SU-DHL-6 (cell line): ENCODE results near the gene ANTXRL.

Source experiments
- H2AFZ ChIP-seq: fragments of 200-600 bp; sonication (generic); 2 replicates; pipeline ENCODE4 v1.6.1; 2014; ENCODE audit warnings: low read depth, mild to moderate bottlenecking, moderate library complexity, mixed read lengths, antibody characterized with exemption, low read length; ENCODE audit not compliant: severe bottlenecking
- H3F3A ChIP-seq: fragments of 200-600 bp; shearing (Covaris generic); 2 replicates; pipeline ENCODE4 v1.6.0; 2016; ENCODE audit warnings: antibody characterized with exemption, mild to moderate bottlenecking; ENCODE audit not compliant: insufficient read depth
- H3K27ac ChIP-seq: fragments of 200-600 bp; sonication (generic); 2 replicates; pipeline ENCODE4 v1.5.1; 2016; ENCODE audit warnings: low read depth, mild to moderate bottlenecking, low read length, moderate library complexity, mixed read lengths
- H3K27me3 ChIP-seq: fragments of 200-600 bp; sonication (generic), shearing (Covaris generic); 2 replicates; pipeline ENCODE4 v1.6.0; 2014; ENCODE audit warnings: mild to moderate bottlenecking, low read length
- H3K36me3 ChIP-seq: fragments of 200-600 bp; sonication (generic); 2 replicates; pipeline ENCODE4 v1.6.1; 2014; ENCODE audit warnings: mild to moderate bottlenecking, low read length, mixed read lengths
- H3K4me2 ChIP-seq: fragments of 300-600, 200-600 bp; shearing (Covaris generic), sonication (generic); 2 replicates; pipeline ENCODE4 v1.6.0; 2014; ENCODE audit warnings: low read length, low read depth, mild to moderate bottlenecking; ENCODE audit not compliant: poor library complexity, severe bottlenecking
- H3K4me3 ChIP-seq: fragments of 200-600 bp; sonication (generic); 2 replicates; pipeline ENCODE4 v1.5.1; 2014; ENCODE audit warnings: antibody characterized with exemption, low read length, mild to moderate bottlenecking, mixed read lengths; ENCODE audit not compliant: insufficient read depth, poor library complexity, severe bottlenecking
- H3K79me2 ChIP-seq: fragments of 200-600 bp; sonication (generic); 2 replicates; pipeline ENCODE4 v1.6.1; 2014; ENCODE audit warnings: mild to moderate bottlenecking, low read length, moderate library complexity; ENCODE audit not compliant: insufficient read depth
- H3K9ac ChIP-seq: fragments of 200-600 bp; sonication (generic); 2 replicates; pipeline ENCODE4 v1.7.0; 2014; ENCODE audit warnings: mild to moderate bottlenecking, low read length
- H3K9me2 ChIP-seq: fragments of 200-600 bp; sonication (generic); replicated peaks from 2 replicates; pipeline ENCODE4 v1.6.1; 2014; ENCODE audit warnings: low read length; ENCODE audit not compliant: insufficient read depth
- H3K9me3 ChIP-seq: fragments of 200-600 bp; sonication (generic); 2 replicates; pipeline ENCODE4 v1.6.1; 2014; ENCODE audit warnings: low read length, mixed read lengths; ENCODE audit not compliant: insufficient read depth
- H4K20me1 ChIP-seq: fragments of 200-600 bp; sonication (generic); 2 replicates; pipeline ENCODE4 v1.6.1; 2014; ENCODE audit warnings: low read depth, mild to moderate bottlenecking, antibody characterized with exemption, low read length, moderate library complexity, mixed read lengths
- EZH2phosphoT487 ChIP-seq: fragments of 200-600 bp; sonication (generic), shearing (Covaris generic); conservative IDR thresholded peaks from 2 replicates; pipeline ENCODE4 v1.6.1; 2018; ENCODE audit warnings: mild to moderate bottlenecking, antibody characterized with exemption, low read length, moderate library complexity, mixed read lengths
- TF ChIP-seq, protein P1 (sequence below): fragments of 200-600 bp; sonication (generic); IDR thresholded peaks from one replicate; pipeline ENCODE4 v1.5.1; 2017; ENCODE audit warnings: antibody characterized with exemption, mild to moderate bottlenecking, low read length, moderate library complexity; ENCODE audit not compliant: insufficient read depth, poor library complexity, severe bottlenecking

Gene ANTXRL

GRCh38 chr10:46284286-46285229 is 2.2 kb upstream of the ANTXRL start:
- TF ChIP-seq EZH2phosphoT487, result no peak
- TF ChIP-seq, protein P1, sequence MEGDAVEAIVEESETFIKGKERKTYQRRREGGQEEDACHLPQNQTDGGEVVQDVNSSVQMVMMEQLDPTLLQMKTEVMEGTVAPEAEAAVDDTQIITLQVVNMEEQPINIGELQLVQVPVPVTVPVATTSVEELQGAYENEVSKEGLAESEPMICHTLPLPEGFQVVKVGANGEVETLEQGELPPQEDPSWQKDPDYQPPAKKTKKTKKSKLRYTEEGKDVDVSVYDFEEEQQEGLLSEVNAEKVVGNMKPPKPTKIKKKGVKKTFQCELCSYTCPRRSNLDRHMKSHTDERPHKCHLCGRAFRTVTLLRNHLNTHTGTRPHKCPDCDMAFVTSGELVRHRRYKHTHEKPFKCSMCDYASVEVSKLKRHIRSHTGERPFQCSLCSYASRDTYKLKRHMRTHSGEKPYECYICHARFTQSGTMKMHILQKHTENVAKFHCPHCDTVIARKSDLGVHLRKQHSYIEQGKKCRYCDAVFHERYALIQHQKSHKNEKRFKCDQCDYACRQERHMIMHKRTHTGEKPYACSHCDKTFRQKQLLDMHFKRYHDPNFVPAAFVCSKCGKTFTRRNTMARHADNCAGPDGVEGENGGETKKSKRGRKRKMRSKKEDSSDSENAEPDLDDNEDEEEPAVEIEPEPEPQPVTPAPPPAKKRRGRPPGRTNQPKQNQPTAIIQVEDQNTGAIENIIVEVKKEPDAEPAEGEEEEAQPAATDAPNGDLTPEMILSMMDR, result no peak
- Histone ChIP-seq H3K9me3 (no peaks in the 10 kb centered on the region), H2AFZ (peak overlapping the region; percentile 83), H3K79me2 (no peaks in the 10 kb centered on the region), H3K4me3 (peak overlapping the region; percentile 65), H3K9me2 (no peaks in the 10 kb centered on the region), H3K9ac (peak overlapping the region; percentile 62), H3K4me2 (peak overlapping the region; percentile 66), H4K20me1 (no peaks in the 10 kb centered on the region), H3K27ac (no peak overlapping the region), H3K27me3 (no peaks in the 10 kb centered on the region), H3F3A (0 out of 2 replicates have a peak, but pooled peaks cover under 1% of the 10 kb centered on the region), H3K36me3 (no peaks in the 10 kb centered on the region)

GRCh38 chr10:46285300-46285699 is 1.5 kb upstream of the ANTXRL start:
- Histone ChIP-seq H3K9ac (peak overlapping the region; percentile 62), H4K20me1 (no peaks in the 10 kb centered on the region), H2AFZ (peak overlapping the region; percentile 83), H3K4me3 (peak overlapping the region; percentile 65), H3K27me3 (no peaks in the 10 kb centered on the region), H3K9me3 (no peaks in the 10 kb centered on the region), H3F3A (no peaks in the 10 kb centered on the region), H3K27ac (no peak overlapping the region), H3K9me2 (no peaks in the 10 kb centered on the region), H3K36me3 (no peaks in the 10 kb centered on the region), H3K4me2 (peak overlapping the region; percentile 66), H3K79me2 (no peaks in the 10 kb centered on the region)
- no peak for TF ChIP-seq EZH2phosphoT487
- TF ChIP-seq, protein P1, result no peak

- H3K27me3 ChIP-seq, result no peaks in the 10 kb centered on the region
- H3K27ac ChIP-seq, result no peak overlapping the region
- no peaks in the 10 kb centered on the region for H3K9me2 ChIP-seq
- no peak overlapping the region for H3K9ac ChIP-seq
- H3K4me2 ChIP-seq, result no peak overlapping the region
- no peak overlapping the region for H2AFZ ChIP-seq
- no peaks in the 10 kb centered on the region for H4K20me1 ChIP-seq
- H3K4me3 ChIP-seq, result no peak overlapping the region
- no peaks in the 10 kb centered on the region for H3F3A ChIP-seq
- no peaks in the 10 kb centered on the region for H3K9me3 ChIP-seq
- TF ChIP-seq, protein P1, result no peak
- TF ChIP-seq EZH2phosphoT487, result no peak
- no peaks in the 10 kb centered on the region for H3K36me3 ChIP-seq
- no peaks in the 10 kb centered on the region for H3K79me2 ChIP-seq
Measured at GRCh38 chr10:46285966-46286620, 704 bp upstream of the ANTXRL start.
